Uterus (tissue), 4 donors: Measurements from ENCODE around the gene ALS2. TPM values are rescaled to one million over a fixed set of nuclear protein-coding genes. Genes with fewer than 3 reads are reported as not detected.

Source experiments
- DNase-seq, 2 donors: peaks; one replicate each; pipeline ENCODE4 v3.0.0-alpha.2; 2019 to 2020
- H3K27ac ChIP-seq, 2 donors: fragments of 200-600 bp; sonication (generic); 1 replicate in 1 of 2; 2 replicates in 1 of 2; pipeline ENCODE4 v1.5.1; 2016 to 2018
- H3K27me3 ChIP-seq, 2 donors: fragments of 200-600 bp; sonication (generic); one replicate each; pipeline ENCODE4 v1.5.1; 2018 to 2019; ENCODE audit warnings: control low read depth in 1 of 2
- H3K36me3 ChIP-seq, 2 donors: fragments of 200-600 bp; sonication (generic); one replicate each; pipeline ENCODE4 v1.5.1; 2019; ENCODE audit warnings: control low read depth in 1 of 2
- H3K4me1 ChIP-seq, 2 donors: fragments of 200-600 bp; sonication (generic); one replicate each; pipeline ENCODE4 v1.5.1; 2018 to 2019; ENCODE audit warnings: control low read depth in 1 of 2
- H3K4me3 ChIP-seq, 2 donors: fragments of 200-600 bp; sonication (generic); 1 replicate in 1 of 2; 2 replicates in 1 of 2; pipeline ENCODE4 v1.5.1; 2018 to 2019; ENCODE audit warnings: mild to moderate bottlenecking in 1 of 2
- H3K9me3 ChIP-seq, 2 donors: fragments of 200-600 bp; sonication (generic); one replicate each; pipeline ENCODE4 v1.5.1; 2019; ENCODE audit warnings: control low read depth in 1 of 2
- POLR2A ChIP-seq, 2 donors: fragments of 450-650 bp; IDR thresholded peaks; one replicate each; pipeline ENCODE4 v1.6.1; 2016; ENCODE audit warnings: antibody characterized with exemption in 2 of 2, mild to moderate bottlenecking in 1 of 2, moderate library complexity in 1 of 2
- intact Hi-C: fragments of 100-400 bp; cut with DNase I; formaldehyde crosslinking; loops from one replicate; pipeline ENCODE4 v1.15.1; 2023; ENCODE audit warnings: low total_unique reads
- total RNA-seq, 4 donors: library from RNA; depleted of rRNA in 3 of 4; stranded (reverse); fragments of >200 nt in 3 of 4; gene quantifications; one replicate each; pipeline versions ENCODE4 v1.1.0 to v1.2.4, GENCODE V29; 2014 to 2023
- TF ChIP-seq, protein P1 (sequence below), 4 experiments: fragments of 200-600 bp in 2 of 4; fragments of 450-650 bp in 2 of 4; sonication (generic) in 2 of 4; IDR thresholded peaks; one replicate each; pipeline ENCODE4 v1.5.1; 2016 to 2019; ENCODE audit warnings: antibody characterized with exemption in 4 of 4, mild to moderate bottlenecking in 2 of 4, moderate library complexity in 1 of 4
- donor health status: DM: yes; HTN: yes; CAD: no.

ALS2 gene
- total RNA-seq, 4 donors from 2014 or later = 8.2 to 27.2 (median 23.5) TPM

- intact Hi-C loops = no loop called here
- Histone ChIP-seq H3K36me3 (no peaks in the 10 kb centered on the region), H3K4me1 (no peaks in the 10 kb centered on the region), H3K4me3 (no peak overlapping the region), H3K9me3 (no peaks in the 10 kb centered on the region), H3K27me3 (no peaks in the 10 kb centered on the region), H3K27ac (no peak overlapping the region)
- DNase-seq = no peak
- TF ChIP-seq POLR2A (IDR thresholded peaks at IDR 0.05) = no peak
- TF ChIP-seq, protein P1, sequence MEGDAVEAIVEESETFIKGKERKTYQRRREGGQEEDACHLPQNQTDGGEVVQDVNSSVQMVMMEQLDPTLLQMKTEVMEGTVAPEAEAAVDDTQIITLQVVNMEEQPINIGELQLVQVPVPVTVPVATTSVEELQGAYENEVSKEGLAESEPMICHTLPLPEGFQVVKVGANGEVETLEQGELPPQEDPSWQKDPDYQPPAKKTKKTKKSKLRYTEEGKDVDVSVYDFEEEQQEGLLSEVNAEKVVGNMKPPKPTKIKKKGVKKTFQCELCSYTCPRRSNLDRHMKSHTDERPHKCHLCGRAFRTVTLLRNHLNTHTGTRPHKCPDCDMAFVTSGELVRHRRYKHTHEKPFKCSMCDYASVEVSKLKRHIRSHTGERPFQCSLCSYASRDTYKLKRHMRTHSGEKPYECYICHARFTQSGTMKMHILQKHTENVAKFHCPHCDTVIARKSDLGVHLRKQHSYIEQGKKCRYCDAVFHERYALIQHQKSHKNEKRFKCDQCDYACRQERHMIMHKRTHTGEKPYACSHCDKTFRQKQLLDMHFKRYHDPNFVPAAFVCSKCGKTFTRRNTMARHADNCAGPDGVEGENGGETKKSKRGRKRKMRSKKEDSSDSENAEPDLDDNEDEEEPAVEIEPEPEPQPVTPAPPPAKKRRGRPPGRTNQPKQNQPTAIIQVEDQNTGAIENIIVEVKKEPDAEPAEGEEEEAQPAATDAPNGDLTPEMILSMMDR (IDR thresholded peaks at IDR 0.05) = no peak
These were observed 95.6 kb downstream of the ALS2 start for GRCh38 chr2:201685156-201685555.

- Histone ChIP-seq H3K9me3 (no peaks in the 10 kb centered on the region), H3K4me1 (no peaks in the 10 kb centered on the region), H3K4me3 (no peak overlapping the region), H3K36me3 (no peaks in the 10 kb centered on the region), H3K27me3 (no peaks in the 10 kb centered on the region), H3K27ac (no peak overlapping the region)
- TF ChIP-seq POLR2A (IDR thresholded peaks at IDR 0.05) = no peak
- TF ChIP-seq, protein P1 (IDR thresholded peaks at IDR 0.05) = peak in 1 of 4 experiments; percentile 9
- no peak for DNase-seq
- intact Hi-C loops = no loop called here
These were observed 100.0 kb downstream of the ALS2 start for GRCh38 chr2:201680743-201681142.

DNA sequence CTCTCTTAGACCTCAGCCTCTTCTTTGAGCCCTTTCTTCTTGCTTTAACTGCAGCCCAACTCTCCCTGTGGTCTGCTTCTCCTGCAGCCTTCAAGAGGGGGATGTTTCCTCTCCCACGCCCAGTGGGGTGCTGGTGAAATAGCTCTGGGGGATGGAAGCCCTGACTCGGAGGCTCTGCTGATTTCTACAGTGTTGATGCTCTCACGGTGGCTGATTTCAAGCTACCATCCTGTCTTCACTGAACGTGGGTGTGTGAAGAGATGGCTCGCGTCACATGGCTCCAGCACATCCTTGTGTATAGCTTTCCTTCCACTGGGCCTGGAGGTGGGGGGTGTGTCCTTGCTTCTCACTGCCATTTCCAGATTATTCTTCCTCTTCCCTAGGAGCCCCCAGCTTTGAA, 102.3 kb downstream of the ALS2 start:
- TF ChIP-seq, protein P1 (IDR thresholded peaks at IDR 0.05) = no peak
- no peak for TF ChIP-seq POLR2A (IDR thresholded peaks at IDR 0.05)
- no peaks in the 10 kb centered on the region for H3K9me3 ChIP-seq
- intact Hi-C loops = no loop called here

GRCh38 chr2:201675454-201675853, 105.3 kb downstream of the ALS2 start:
- H3K4me3 ChIP-seq = no peak overlapping the region
- no peak for DNase-seq
- intact Hi-C loops = no loop called here
- H3K4me1 ChIP-seq = no peaks in the 10 kb centered on the region
- no peak for TF ChIP-seq POLR2A (IDR thresholded peaks at IDR 0.05)
- TF ChIP-seq, protein P1 (IDR thresholded peaks at IDR 0.05) = no peak
- no peaks in the 10 kb centered on the region for H3K9me3 ChIP-seq
- no peaks in the 10 kb centered on the region for H3K27me3 ChIP-seq
- H3K27ac ChIP-seq = no peak overlapping the region
- no peaks in the 10 kb centered on the region for H3K36me3 ChIP-seq

More for the DNA sequence above, 102.3 kb downstream of the ALS2 start:
- Histone ChIP-seq H3K36me3 (no peaks in the 10 kb centered on the region), H3K4me1 (no peaks in the 10 kb centered on the region), H3K27me3 (no peaks in the 10 kb centered on the region), H3K27ac (no peak overlapping the region), H3K4me3 (no peak overlapping the region)
- DNase-seq = no peak

DNA sequence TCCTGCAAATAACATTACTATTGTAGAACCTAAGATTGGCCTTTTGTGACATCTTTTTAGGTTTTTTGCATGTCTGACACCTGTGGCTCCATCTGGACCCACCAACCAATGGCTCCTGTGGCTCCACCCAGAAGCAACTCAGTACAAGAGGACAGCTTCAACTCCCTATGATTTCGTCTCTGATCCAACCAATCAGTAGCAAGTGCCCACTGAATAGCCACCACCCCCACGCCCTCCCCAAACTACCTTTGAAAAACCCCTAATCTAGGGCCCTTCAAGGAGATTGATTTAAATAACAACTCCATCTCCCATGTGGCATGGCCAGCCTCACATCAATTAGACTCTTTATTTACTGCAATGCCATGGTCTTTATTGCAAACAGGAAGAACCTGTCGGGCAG, 105.9 kb downstream of the ALS2 start:
- DNase-seq = no peak
- Histone ChIP-seq H3K27ac (no peak overlapping the region), H3K36me3 (no peaks in the 10 kb centered on the region), H3K27me3 (no peaks in the 10 kb centered on the region), H3K4me1 (no peaks in the 10 kb centered on the region), H3K9me3 (no peaks in the 10 kb centered on the region), H3K4me3 (no peak overlapping the region)
- intact Hi-C loops = no loop called here
- TF ChIP-seq, protein P1 (IDR thresholded peaks at IDR 0.05) = no peak
- no peak for TF ChIP-seq POLR2A (IDR thresholded peaks at IDR 0.05)
